ENCODE results near the gene FAM163B.
"Not testable (repeated sequence)": the region's sequence is repeated elsewhere in the genome, so short reads cannot be mapped to it uniquely, and the experiment has no call there.

DNA sequence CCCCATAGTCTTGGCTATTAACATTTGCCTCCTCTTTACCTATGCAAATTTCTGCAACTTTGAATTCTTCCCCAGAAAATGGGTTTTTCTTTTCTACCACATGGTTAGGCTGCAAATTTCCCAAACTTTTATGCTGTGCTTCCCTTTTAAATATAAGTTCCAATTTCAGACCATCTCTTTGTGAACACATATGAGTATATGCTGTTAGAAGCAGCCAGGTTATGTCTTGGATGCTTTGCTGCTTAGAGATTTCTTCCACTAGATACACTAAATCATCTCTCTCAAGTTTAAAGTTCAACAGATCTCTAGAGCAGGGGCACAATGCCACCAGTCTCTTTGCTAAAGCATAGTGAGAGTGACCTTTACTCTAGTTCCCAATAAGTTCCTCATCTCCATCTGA lies 16.8 kb upstream of the FAM163B start:
- not testable (repeated sequence) for TF ChIP-seq POLR2A (IDR thresholded peaks at IDR 0.05)
- TF ChIP-seq, protein P1, sequence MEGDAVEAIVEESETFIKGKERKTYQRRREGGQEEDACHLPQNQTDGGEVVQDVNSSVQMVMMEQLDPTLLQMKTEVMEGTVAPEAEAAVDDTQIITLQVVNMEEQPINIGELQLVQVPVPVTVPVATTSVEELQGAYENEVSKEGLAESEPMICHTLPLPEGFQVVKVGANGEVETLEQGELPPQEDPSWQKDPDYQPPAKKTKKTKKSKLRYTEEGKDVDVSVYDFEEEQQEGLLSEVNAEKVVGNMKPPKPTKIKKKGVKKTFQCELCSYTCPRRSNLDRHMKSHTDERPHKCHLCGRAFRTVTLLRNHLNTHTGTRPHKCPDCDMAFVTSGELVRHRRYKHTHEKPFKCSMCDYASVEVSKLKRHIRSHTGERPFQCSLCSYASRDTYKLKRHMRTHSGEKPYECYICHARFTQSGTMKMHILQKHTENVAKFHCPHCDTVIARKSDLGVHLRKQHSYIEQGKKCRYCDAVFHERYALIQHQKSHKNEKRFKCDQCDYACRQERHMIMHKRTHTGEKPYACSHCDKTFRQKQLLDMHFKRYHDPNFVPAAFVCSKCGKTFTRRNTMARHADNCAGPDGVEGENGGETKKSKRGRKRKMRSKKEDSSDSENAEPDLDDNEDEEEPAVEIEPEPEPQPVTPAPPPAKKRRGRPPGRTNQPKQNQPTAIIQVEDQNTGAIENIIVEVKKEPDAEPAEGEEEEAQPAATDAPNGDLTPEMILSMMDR (IDR thresholded peaks at IDR 0.05) = not testable (repeated sequence)
